ENCODE measurements around the gene PROP1.
"Not testable (repeated sequence)": the region's sequence is repeated elsewhere in the genome, so short reads cannot be mapped to it uniquely, and the experiment has no call there.

The PROP1 gene

GRCh38 chr5:177995691-177996595 lies at the start of gene PROP1:
Gene PROP1 (minus strand): TSS chr5:177996242. CDS start chr5:177995933, 309 bp downstream.
- no peak for DNase-seq

GRCh38 chr5:178019379-178020030 lies 23.5 kb upstream of the PROP1 start:
- DNase-seq, result not testable (repeated sequence)

DNA sequence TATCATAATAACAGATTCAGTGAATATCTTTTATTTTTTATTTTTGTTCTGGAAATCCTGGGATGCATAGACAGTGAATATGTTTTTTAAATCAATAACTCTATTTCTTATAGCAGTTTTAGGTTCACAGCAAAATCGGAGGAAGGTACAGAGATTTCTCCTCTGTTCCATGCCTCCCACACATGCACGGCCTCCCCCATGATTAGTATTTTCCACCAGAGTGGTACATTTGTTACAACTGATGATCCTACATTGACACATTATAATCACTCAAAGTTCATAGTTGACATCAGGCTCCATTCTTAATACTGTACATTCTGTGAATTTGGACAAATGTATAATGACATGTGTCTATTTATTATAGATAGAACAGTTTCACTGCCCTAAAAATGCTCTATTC lies 16.7 kb upstream of the PROP1 start:
- DNase-seq, result not testable (repeated sequence)

DNA sequence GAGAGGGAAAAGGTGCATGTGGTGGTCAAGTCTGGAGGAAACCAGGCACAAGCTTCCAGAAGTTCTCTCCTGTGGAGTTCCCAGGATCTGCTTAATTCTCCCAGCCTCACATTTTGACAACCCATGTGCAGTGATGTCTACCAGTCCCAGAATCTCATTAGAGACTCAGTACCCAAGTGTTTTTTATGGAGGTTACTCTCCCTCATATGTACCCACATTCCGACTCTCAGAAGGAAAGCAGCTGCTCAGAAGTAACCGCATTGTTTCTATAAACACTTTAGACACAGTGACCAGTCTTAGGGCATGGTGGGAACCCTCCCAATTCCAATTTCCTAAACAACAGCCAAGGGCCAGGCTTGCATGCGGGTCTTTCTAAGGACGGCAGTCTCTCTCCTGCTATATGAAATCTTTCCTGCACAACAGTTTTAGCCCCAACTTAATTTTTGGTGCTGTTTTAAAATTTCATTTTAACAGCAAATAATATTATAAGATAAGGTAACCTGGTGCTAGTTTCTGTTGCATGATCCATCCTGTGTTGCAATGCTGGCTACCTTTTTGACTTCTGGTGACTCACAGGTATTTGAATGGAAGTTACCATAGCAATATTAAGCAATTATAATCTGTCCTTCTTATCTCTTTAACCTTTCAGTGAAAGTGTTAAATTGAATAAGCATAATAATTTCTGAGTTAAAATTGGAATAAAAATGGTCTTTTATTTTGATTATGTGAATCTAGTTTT lies 15.9 kb upstream of the PROP1 start:
- not testable (repeated sequence) for DNase-seq

DNA sequence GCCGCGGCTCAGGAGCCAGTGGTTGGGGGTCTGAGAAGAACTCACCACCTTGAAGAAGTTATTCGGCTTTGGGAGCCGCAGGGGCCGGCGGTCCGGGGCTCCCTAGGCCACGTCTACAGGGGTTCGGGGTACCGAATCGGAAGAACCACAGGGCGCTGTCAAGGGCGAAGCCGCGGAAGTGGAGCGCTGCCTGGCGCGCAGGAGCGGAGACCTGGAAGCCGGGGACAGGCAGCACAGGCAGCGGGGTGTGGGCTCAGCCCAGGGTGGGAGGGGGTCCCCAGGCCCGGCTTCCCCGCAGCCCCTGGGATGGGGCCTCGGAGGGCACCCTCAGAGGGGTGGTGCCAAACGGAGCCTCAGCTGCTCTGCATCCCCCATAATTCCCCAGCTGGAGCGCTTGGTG lies 11.2 kb upstream of the PROP1 start:
- not testable (repeated sequence) for DNase-seq

DNA sequence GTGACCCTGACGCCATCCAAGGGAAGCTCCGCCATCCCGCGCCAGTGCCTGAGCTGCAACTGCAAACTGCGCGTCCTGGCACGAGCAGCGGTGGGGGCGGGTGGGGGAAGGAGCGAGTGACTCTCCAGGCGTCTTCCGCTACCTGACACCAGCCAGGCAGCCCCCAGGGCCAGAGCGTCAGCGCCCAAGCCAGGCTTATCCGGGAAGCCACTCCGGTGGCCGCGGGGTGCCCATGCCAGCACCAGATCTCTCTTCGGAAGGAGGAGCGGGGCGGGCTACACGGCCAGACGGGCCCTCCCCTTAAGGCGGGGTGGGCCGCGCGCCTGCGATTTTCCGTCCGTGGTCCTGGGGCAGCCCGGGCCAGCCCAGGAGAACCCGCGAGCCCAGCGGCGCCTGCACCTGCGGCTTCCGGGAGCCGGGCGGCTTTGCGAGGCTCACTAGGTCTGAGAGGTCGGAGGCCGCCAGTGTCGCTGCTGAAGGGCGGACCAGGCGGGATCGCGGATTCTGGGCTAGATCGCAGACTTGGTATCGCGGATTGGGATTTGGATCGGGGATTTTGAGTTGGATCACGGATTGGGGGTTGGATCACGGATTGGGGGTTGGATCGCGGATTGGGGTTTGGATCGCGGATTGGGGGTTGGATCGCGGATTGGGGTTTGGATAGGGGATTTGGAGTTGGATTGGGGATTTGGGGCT lies 10.6 kb upstream of the PROP1 start:
- not testable (repeated sequence) for DNase-seq

GRCh38 chr5:178006181-178006535 lies 10.1 kb upstream of the PROP1 start:
- DNase-seq, result not testable (repeated sequence)

GRCh38 chr5:177997846-177998245 lies 1.8 kb upstream of the PROP1 start:
- no peak for DNase-seq

GRCh38 chr5:177997319-177997670 lies 1.3 kb upstream of the PROP1 start:
- DNase-seq, result no peak

GRCh38 chr5:177996660-177997318 lies 747 bp upstream of the PROP1 start:
- no peak for DNase-seq

GRCh38 chr5:177994561-177995190 lies 1.4 kb downstream of the PROP1 start:
- no peak for DNase-seq

GRCh38 chr5:177994063-177994462 lies 2.0 kb downstream of the PROP1 start:
- no peak for DNase-seq

- DNase-seq, result no peak
Observed at GRCh38 chr5:177992466-177992865, 3.6 kb downstream of the PROP1 start.

DNA sequence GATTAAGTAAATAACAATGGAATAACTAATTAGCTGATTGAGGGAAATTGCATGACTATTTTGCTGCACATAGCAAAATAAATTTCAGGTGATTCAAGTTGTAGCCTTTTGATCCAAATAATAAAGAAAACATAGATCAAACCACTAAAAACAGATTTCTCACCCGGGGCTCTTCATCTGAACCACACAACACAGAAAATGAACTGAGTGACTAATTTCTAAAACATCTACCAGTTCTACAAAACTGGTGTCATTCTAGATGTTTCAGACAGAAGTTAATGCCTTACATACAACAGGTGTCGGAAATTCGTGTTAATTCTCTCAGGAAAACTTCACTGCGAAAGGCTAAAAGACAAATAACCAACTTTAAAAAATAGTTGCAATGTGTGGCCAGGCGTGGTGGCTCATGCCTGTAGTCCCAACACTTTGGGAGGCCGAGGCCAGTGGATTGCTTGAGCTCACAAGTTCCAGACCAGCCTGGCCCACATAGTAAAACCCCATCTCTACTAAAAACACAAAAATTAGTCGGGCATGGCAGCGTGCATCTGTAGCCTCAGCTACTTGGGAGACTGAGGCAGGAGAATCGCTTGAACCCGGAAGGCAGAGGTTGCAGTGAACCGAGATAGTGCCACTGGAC lies 6.9 kb downstream of the PROP1 start:
- no peak for DNase-seq

- DNase-seq, result no peak
Observed at GRCh38 chr5:177987326-177987725, 8.7 kb downstream of the PROP1 start.

DNA sequence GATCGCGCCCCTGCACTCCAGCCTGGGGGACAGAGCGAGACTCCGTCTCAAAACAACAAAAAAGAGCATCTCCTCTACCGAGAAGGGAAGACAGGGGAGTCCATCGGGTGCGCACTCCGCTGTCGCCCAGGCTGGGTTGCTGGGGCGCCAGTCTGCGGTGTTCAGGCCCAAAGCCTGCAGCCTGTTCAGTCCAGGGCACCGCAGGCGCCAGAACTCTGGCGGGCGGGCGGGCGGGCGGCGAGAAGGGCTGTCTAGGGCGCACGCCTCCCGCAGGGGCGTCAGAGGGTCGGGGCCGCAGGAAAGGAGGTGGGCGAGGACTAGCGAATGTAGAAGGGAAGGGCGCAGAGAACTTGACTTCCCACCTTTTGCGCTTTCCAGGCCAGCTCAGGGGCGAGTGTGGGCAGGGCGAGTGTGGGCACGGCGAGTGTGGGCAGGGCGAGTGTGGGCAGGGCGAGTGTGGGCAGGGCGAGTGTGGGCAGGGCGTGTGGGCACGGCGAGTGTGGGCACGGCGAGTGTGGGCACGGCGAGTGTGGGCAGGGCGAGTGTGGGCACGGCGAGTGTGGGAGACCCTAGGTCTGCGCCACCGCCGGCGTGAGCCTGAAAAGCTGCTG lies 10.5 kb downstream of the PROP1 start:
- DNase-seq, result no peak

DNA sequence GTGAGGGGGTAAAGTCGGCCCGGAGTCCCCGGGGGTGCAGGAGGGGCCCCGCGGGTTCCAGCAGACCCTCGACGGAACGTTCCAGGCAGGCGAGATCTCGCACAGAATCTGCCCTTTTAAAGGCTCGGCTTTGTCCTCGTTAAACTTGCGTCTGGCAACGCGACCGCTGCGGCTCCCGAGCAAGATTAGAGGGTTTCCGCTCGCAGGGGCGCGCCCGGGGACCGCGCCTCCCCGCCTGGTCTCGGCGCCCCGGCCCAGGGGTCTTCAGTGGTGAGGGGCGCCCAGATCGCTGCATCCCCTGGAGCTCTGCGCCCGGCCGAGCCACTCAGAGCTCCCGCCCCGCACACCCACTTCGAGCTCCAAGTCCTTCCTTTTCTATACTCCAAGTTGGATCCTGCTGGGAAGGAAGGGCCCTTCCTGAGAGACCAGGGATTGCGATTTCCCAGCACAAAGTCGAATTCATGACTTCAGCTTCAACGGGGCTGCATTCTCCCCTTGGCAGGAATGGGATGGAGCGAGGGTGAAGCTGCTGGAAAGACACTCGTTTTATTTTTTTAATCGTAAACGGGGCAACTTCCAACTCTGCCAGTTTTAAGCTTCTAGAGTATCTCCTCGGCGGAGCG lies 11.3 kb downstream of the PROP1 start:
- no peak for DNase-seq

DNA sequence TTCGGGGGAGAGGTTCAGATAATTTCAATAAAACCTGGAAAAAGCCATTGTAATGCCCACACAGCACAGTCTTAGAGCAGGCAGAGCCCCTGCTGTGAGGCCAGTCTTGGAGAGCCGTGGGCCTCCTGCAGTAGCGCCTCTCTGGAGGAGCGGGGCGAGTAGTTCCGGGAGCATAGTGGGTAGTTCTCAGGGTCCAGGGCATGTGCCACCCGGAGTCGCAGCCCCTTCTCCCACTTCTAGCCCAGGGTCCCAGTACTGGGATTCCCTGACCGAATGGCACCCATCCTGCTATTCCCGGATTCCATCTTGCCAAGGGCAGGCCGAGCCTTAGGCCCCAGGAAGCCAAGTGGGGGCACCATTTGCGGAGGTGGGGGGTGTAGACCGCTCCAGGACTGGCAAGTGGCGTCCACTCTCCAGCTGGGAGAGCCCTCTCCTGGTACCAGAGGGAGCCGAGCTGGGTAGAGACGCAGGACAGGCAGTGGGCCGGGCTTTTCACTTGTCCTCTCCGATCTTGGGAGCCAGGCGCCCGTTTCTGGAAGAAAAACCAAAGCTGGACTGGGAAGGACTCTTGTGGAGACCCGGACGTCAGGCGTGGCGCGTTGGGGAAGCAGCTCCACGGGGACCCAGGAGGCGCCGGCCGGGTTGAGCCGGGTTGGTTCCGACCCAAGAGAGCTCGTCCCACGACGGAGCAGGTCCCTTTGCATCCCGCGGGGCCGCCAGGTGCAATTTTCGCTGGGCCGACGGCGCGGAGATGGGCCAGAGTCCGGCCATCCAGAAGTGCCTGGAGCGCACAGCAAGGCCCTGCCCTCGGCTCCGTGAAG lies 12.1 kb downstream of the PROP1 start:
- no peak for DNase-seq

GRCh38 chr5:177982956-177983355 lies 13.1 kb downstream of the PROP1 start:
- no peak for DNase-seq
